Stimulated activated CD4-positive, alpha-beta T cell treated with anti-CD3 and anti-CD28 coated beads, Interleukin-2, amount 100 ng/mL, for 48 hours (primary cell): Measurements from ENCODE around the gene TIMM21.

Experiments
- DNase-seq, 2 donors: peaks; one replicate each; pipeline ENCODE4 v3.0.0-alpha.2; 2020

TIMM21 gene

GRCh38 chr18:74148543-74149070 is 284 bp downstream of the TIMM21 start:
- DNase-seq = no peak

GRCh38 chr18:74149878-74150277 is 1.6 kb downstream of the TIMM21 start:
- DNase-seq = no peak

- no peak for DNase-seq
Measured at GRCh38 chr18:74152270-74152669, 3.9 kb downstream of the TIMM21 start.

- no peak for DNase-seq
Measured at GRCh38 chr18:74152857-74153256, 4.5 kb downstream of the TIMM21 start.

GRCh38 chr18:74153377-74153776 is 5.1 kb downstream of the TIMM21 start:
- DNase-seq = no peak

GRCh38 chr18:74153793-74154192 is 5.5 kb downstream of the TIMM21 start:
- DNase-seq = no peak

DNA sequence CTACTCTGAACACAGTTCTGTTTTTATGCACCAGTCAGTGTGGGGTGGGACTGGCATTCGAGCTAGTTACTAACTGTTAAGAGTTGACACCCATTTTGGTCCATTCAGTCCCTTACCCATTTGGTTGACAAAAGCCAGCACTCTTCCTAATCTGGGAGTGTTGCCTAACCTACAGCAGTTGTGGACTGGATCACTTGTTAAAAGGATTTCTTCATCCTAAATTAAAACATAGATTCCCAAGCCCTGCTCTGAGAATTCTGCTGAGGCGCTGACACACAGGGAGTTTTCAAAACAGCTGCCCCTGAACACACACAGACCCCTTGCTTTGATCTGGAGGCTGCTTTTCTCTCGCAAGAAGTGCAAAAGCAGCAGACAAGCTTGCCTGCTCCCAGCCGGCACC is 6.4 kb downstream of the TIMM21 start:
- no peak for DNase-seq

- DNase-seq = no peak
Measured at GRCh38 chr18:74155276-74155675, 7.0 kb downstream of the TIMM21 start.

- DNase-seq = no peak
Measured at GRCh38 chr18:74163019-74163660, 14.8 kb downstream of the TIMM21 start.

- no peak for DNase-seq
Measured at GRCh38 chr18:74166386-74166785, 18.1 kb downstream of the TIMM21 start.

DNA sequence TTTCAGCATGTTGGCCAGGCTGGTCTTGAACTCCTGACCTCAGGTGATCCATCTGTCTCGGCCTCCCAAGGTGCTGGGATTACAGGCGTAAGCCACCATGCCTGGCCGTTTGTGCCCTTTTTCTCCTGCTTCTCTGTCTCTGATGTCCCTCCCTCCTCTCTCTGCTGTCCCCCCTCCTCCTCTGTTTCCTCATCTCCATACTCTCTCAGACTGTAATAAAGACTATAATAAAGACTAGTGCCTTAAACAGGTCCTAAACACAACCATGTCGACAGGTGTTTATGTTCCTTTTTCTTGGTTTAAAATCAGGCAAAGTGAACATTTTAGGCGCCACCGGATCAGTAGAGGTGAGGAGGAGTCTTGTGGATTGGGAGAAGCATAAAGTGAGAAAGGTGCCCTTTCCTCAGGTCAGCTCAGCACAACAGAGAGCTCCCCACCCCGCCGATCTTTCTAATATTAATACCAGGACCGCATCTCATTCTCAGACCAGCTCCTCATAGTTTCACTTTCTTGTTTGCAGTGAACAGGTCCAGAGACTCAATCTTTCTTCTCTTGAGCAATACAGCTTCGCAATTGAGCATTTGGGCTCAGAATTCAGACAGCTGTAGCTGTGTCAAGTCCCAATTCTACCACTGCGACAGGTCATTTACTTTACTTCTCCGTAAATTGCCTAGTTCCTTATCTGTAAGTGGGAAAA is 23.7 kb downstream of the TIMM21 start:
- no peak for DNase-seq

DNA sequence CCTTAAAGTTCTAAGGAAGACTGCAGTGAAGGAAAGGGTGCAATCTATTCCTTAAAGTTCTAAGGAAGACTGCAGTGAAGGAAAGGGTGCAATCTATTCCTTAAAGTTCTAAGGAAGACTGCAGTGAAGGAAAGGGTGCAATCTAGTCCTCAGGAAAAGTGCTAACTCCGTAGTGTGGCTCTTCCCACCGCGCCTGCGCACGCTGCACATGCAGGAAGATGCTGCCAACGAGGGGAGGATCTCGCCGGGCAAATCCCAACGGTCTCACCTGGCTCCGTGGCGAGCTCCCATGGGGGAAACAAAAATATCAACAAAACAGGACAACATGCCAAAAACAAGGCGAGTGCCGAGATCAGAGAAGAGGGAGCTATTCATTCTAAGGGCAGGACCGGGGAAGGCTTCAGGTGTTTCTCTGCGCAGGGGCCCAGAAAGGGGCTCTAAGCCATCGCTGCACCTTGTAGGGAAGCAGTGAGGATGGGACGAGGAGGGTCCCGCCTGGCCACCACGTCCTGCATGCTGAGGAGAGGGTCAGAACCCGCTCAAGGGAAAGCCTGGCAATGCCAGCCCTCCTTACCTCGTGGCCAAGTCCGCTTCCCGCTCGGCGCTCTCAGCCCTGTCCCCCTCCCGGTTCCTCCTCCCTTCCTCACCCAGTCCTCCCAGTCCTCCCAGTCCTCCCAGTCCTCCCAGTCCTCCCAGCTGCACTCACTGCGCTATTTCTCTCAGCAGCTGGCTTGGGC is 24.5 kb downstream of the TIMM21 start:
- DNase-seq = no peak

- no peak for DNase-seq
Measured at GRCh38 chr18:74173434-74173750, 25.1 kb downstream of the TIMM21 start.

DNA sequence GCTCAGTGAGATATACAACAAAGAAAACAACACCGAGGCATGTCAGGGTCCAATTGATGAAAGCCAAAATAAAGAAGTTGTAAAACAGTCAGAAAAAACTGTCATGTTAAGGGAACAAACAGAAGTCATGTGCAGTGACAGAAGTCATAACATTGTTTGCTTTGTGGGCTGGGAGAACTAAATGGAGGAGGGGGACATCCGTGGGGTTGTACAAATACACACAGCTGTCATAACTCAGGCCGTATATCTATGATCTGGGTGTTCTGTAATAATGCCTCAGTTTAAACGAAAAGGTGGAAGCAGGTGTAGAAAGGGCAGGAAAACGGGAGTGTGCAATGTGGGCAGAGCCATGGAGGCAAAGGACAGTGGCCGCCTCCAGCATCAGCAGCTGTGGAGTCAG is 27.3 kb downstream of the TIMM21 start:
- DNase-seq = no peak

DNA sequence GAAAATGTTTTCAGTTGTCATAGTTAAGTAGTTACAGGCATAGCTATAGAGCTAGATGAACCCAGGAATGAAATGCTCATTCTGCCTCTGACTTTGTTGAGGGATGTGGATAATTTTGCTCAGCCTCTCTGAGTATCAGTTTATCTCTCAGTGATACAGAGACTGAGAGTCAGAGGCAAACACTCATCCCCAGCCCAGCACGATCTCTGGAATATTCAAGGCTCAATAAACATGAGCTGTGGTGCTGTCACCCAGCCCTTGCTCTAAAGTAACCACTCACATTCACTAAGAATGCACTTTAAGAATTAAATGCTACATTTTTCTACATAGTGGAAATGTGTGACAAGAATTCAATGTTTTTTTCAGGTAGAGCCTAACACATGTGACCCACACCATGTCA is 30.6 kb downstream of the TIMM21 start:
- DNase-seq = no peak

- no peak for DNase-seq
Measured at GRCh38 chr18:74179623-74180199, 31.4 kb downstream of the TIMM21 start.

- DNase-seq = no peak
Measured at GRCh38 chr18:74182335-74182734, 34.0 kb downstream of the TIMM21 start.

GRCh38 chr18:74183130-74183529 is 34.8 kb downstream of the TIMM21 start:
- no peak for DNase-seq

DNA sequence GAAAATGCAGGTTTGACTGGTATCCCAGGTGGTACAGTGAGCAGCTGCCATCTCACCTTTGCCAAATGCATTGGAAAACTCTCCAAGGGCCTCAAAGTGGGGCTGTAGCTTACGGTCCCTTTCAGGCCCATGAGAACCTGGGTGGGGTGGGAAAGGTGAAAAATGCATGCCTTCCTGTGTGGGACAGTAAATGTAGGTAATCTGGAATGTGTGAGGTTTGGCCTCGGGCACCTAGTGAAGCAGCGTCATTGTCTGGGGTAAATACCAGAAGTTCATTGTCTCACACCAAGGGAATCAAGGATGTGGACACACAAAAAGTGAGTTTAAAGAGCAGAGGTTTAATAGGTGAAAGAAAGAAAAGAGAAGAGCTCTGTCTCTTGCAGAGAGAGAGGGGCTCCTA is 36.6 kb downstream of the TIMM21 start:
- no peak for DNase-seq

- DNase-seq = no peak
Measured at GRCh38 chr18:74185860-74186259, 37.5 kb downstream of the TIMM21 start.

DNA sequence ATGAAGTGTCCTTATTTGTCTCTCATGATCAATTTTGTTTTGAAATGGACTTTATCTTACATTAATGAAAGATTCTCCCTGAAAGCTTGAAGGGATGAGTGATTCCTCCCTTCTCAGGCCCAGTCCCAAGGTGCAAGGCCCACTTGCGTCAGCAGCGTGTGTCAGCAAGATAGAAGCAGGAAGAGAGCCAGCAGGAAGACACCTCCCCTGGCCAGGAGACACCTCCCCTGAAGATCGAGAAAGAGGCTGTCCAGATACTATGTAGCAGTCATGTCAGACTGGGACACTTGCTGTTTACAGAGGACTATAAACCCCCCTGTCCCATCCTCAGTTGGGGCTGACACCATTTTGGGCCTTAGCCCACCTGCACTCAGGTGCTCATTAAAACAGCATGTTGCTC is 38.3 kb downstream of the TIMM21 start:
- no peak for DNase-seq

DNA sequence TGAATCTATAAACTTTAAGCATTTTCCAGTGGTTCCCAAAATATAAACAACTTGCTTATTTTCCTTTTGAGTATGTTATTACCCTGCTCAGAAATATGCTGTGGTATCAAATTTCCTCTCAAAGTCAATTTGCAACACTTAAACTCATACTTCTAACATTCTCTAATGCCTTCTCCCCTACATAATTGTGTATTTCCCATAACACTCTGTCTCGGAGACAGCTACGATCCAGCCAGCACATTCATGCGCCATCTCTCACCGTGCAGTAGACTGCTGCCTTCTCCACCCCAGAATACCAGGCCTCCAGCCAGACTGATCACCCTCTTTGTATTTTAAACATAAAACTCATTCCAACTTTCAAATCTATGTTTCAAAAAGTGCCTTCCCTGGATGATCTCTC is 41.8 kb downstream of the TIMM21 start:
- no peak for DNase-seq

- DNase-seq = no peak
Measured at GRCh38 chr18:74191577-74191976, 43.3 kb downstream of the TIMM21 start.

DNA sequence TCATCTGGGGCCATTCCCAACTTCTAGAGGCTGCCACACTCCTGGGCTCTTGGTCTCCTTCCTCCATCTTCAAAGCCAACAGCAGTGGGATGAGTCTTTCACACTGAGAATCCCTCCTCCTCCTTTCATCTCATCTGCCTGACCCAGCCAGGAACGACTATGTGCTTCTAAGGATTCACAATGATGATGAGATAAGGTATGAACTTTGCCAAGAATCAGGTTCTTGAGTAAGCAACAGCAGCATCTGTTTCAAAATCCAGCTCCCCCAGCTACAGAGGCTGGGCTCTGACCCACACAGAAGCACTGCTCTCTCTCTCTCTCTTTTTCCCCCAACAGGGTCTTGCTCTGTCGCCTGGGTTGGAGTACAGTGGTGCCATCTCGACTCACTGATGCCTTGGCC is 46.4 kb downstream of the TIMM21 start:
- no peak for DNase-seq
